Kidney epithelial cell (primary cell): ENCODE data around the gene CDKN2AIPNL. TPM values are rescaled to one million over a fixed set of nuclear protein-coding genes. Genes with fewer than 3 reads are reported as not detected.
A peak's percentile ranks its signal among the peaks of the same experiment; 100 is the strongest.
"Not testable (repeated sequence)": the region's sequence is repeated elsewhere in the genome, so short reads cannot be mapped to it uniquely, and the experiment has no call there.

Experiments used
- DNase-seq: peaks from one replicate; pipeline ENCODE4 v3.0.0-alpha.2; 2010; ENCODE audit warnings: low read depth
- H3K27me3 ChIP-seq: 2 replicates; pipeline ENCODE4 v1.6.0; 2011; ENCODE audit warnings: low read length; ENCODE audit not compliant: control insufficient read depth, insufficient read depth
- H3K36me3 ChIP-seq: 2 replicates; pipeline ENCODE4 v1.5.1; 2011; ENCODE audit warnings: low read length; ENCODE audit not compliant: control insufficient read depth, insufficient read depth
- H3K4me3 ChIP-seq: 2 replicates; pipeline ENCODE4 v1.5.1; 2011; ENCODE audit warnings: low read depth, mild to moderate bottlenecking, control low read depth, low read length
- CTCF ChIP-seq: IDR thresholded peaks from 2 replicates; pipeline ENCODE4 v1.5.1; 2011; ENCODE audit warnings: mild to moderate bottlenecking, moderate library complexity, low read length, control low read depth, inconsistent platforms; ENCODE audit not compliant: insufficient read depth, poor library complexity, severe bottlenecking
- total RNA-seq: library from RNA; depleted of rRNA; stranded (reverse); fragments of >200 nt; gene quantifications from 2 replicates; pipeline ENCODE4 v1.2.3, GENCODE V29; 2015

Gene CDKN2AIPNL
- total RNA-seq, 1 donor from 2014 or later: 28.3 TPM

- DNase-seq: no peak
- H3K4me3 ChIP-seq: no peak overlapping the region
- H3K27me3 ChIP-seq: no peaks in the 10 kb centered on the region
- H3K36me3 ChIP-seq: no peaks in the 10 kb centered on the region
- peak; percentile 9 for TF ChIP-seq CTCF
These were observed 37.4 kb downstream of the CDKN2AIPNL start for GRCh38 chr5:134374232-134374631.

- not testable (repeated sequence) for H3K4me3 ChIP-seq, DNase-seq, H3K36me3 ChIP-seq, H3K27me3 ChIP-seq
These were observed 38.0 kb downstream of the CDKN2AIPNL start for GRCh38 chr5:134373633-134374032.

- TF ChIP-seq CTCF: no peak
- Histone ChIP-seq H3K4me3 (peak overlapping the region; percentile 66), H3K27me3 (no peaks in the 10 kb centered on the region), H3K36me3 (no peaks in the 10 kb centered on the region)
- DNase-seq: no peak
These were observed 39.8 kb downstream of the CDKN2AIPNL start for GRCh38 chr5:134371834-134372340.

- no peak for TF ChIP-seq CTCF
- DNase-seq: peak; percentile 97
- Histone ChIP-seq H3K27me3 (no peaks in the 10 kb centered on the region), H3K36me3 (no peaks in the 10 kb centered on the region), H3K4me3 (peak within 1 kb of the TSS; percentile 66)
These were observed 40.5 kb downstream of the CDKN2AIPNL start, which contains the start of gene UBE2B for GRCh38 chr5:134370871-134371833. Gene UBE2B, plus strand, starts transcription at chr5:134371569. Its CDS starts 27 bp downstream, at chr5:134371596.

DNA sequence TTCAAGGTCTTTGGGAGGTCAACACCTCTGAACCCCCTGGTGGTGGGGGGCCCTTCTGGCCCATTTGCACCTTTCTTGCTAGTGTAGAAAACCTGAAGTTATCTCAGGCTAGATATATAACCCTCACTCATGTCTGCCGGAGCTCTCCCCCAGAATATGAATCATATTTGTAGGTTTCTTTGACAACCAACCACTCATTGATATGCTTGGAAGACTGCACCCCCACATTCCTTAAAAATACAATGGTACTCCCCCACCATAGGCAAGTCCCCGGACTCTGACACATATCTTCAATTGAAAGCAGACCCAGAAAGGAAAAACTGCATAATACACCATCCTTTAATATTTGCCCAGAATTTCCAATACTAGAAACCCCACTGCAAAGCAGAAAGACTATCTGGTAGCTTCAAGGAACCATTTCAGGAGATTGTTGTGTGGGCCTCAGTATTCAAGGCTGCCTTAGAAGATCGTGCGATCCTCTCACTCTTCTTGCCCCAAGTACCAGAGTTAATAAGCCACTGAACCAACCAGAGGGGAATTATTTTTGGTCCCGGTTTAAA is 41.3 kb downstream of the CDKN2AIPNL start:
- peak overlapping the region; percentile 66 for H3K4me3 ChIP-seq

More for the DNA sequence above, 41.3 kb downstream of the CDKN2AIPNL start:
- Histone ChIP-seq H3K36me3 (no peaks in the 10 kb centered on the region), H3K27me3 (no peaks in the 10 kb centered on the region)
- no peak for TF ChIP-seq CTCF
- no peak for DNase-seq
